Stimulated activated CD8-positive, alpha-beta memory T cell treated with anti-CD3 and anti-CD28 coated beads, Interleukin-4, amount 100 ng/mL, for 4 hours (primary cell): ENCODE data around the gene DGKI.

Experiments used
- DNase-seq, 2 donors: peaks; one replicate each; pipeline ENCODE4 v3.0.0-alpha.2; 2020; ENCODE audit warnings: low read depth in 2 of 2, low spot score in 1 of 2

DGKI gene

DNA sequence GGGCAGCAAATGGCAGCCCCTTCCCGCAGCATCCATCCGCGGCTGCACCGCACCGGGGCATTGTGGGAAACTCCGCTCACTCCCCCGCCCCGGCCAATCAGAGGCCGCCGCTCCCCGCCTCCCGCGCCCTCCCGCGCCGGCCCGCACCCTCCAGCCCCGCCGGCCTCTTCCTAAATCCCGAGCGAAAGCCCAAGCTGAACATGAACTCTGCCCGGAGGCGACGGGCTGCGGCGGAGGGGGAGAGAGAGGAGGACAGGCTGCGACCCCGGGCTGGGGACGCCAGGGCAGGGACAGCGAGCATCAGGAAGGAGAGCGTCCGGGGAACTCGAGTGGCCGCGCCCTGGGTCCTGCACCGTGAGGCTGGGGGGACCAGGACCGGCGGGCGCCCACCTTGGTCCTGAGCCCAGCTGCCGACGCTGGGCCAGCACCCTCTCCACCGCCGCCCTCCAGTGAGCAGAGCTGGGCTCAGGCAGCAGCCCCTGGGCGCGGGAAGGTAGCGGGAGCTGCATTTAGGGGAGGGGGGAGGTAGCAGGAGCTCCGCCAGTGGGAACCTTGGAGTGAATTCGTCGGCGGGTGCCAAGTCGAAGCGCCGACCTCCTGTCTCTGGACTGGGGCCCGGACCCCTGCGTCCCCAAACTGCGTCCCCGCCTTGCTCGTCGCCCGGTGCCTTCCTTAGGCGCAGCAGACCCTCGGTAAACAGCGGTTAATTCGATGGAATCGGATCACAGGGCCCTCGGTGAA, at the start of gene DGKI:
Gene DGKI (minus strand): TSS at position 148 of the 741 bp plus-strand sequence.
- no peak for DNase-seq

- no peak for DNase-seq
These were observed 48.8 kb upstream of the DGKI start for GRCh38 chr7:137895301-137896221.

DNA sequence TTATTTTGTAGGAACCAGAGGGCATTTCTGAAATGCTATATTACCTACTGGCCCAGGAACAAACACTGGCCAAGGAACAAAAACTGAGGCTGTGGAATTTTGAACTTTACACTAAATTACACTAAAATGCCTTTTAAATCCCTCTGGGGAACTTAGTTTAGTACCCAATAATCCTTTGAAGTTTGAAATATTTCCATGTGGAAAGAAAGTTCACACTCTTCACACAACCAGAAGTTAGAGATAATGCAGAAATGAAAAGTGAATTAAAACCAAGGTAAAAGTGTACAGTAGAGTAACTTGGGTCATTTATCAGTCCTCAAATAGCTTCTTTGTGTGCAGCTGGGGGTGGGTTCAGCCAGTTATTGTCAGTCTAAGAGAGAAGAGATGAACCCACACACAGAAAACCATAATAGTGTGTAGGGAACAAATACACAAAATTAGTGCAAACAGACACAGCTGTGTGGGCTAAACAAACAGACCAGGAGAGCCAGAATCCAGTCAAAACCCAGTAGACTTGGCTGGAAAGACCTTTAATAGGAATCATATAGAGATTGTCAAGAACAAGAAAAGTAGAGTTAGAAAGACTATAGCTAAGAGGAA, 46.5 kb upstream of the DGKI start:
- DNase-seq = no peak

- DNase-seq = no peak
These were observed 44.4 kb upstream of the DGKI start for GRCh38 chr7:137891016-137891655.

GRCh38 chr7:137890449-137890921, 43.7 kb upstream of the DGKI start:
- no peak for DNase-seq

DNA sequence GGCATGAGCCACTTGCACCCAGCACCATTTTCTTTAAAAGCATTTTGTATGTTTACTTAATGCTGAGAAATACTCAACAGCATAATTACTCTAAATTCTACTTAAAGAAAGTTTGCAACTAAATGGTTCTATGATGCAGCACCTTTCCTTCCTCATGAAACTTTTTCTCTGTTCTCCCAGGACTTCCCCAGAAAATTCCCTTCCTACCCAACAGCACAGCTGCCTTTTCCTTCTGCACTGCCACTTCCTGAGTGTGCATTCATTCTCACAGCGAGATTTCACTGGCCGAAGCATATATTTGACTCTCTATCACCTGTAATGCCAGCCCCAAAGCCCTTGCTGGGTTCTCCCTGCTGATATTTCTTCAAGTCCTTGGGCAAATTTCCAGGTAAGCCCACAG, 41.5 kb upstream of the DGKI start:
- no peak for DNase-seq

DNA sequence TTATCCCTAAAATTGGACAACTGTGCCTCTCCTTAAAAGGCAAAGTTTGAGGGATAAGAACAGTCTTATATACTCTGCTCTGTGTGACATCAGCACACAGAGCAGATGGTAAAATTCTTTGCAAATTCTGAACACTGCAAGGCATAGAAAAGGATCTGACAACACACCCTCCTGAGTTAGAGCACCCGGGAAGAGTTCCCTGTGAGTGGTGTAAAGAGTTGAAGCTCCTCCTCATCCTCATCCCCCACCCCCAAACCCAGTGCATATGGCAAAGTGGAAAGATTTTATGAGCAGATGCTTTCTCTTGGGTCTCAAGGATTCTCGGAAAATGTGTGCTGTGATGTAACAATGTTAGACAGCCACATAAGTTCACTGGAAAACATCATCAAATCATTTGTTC, 40.0 kb upstream of the DGKI start:
- DNase-seq = no peak

DNA sequence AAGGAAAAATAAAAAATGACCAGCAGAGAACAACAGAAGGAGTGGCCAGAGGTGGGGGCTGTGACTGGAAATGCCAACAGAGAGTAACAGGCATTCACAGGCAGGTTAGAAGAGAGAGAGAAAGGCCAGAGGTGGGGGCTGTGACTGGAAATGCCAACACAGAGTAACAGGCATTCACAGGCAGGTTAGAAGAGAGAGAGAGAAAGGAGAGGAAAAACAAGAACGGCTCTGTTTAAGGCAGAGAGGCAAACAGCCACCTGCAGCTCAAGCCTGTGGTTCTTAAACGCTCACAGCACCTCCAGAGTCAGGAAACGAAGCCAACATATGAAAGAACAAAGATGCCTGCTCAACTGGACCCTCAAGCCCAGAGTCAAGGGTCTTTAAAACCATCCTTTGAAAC, 39.5 kb upstream of the DGKI start:
- DNase-seq = no peak

DNA sequence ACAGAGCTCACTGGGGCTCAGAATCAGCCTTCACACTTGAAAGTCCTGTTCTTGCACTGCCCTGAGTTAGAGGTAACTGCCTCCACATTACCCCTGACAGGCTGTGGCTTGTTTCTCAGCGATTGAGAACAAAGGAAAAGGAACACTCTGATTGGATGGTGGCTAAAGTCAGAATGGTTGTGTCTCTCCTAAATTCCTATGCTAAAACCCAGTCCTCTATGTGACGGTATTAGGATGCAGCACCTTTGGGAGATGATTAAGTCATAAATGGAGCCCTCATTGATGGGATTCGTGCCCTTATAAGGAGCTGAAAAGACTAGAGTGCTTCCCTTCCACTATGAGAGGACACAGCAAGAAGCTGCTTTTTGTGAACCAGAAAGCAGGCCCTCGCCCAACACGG, 38.9 kb upstream of the DGKI start:
- no peak for DNase-seq

DNA sequence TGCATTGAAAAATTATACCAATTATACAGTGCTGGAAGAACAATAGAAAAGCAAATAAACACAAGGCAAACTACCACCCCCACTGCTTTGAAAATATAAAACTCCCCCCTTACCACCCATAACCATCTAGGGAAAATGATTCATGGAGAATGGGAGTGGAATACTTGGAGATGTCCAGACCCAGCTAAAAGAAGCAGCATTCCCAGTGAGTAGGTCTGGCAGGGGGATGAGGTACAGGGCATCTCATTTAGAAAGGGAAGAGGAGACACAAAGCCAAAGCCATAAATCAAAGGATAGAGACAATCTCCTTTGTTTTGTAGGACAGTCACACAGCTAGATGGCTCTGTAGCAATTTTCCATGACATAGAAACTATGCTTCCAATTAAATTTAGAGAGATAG, 36.0 kb upstream of the DGKI start:
- DNase-seq = no peak

GRCh38 chr7:137882261-137882668, 35.5 kb upstream of the DGKI start:
- no peak for DNase-seq

DNA sequence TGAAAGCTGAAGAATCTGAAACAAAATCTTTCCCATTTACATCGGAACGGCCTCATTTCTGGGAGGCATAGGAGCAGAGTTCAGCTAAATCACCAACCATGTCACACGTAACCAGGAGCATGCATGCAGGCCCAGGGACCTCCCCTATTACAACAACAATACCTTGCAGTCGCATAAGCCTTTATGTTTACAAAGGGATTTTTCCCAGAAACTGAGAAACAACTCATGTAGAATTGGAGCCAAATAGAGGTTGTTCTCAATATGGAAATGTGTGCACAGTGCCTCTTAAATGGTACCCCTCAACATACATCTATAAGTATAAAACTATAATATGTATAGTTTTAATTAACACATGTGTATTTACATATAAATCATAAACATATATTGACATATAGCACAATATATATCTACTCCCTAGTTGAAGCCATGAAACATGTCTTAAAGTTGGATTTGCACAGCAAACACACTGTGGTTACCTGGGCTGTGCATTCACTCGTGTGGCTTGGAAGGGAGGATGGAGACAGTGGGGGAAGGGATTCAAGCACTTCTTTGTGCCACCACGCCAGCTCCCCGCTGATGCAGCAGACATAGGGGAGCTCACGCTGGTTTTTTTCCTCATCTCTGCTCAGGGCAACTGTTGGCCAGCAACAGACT, 35.0 kb upstream of the DGKI start:
- DNase-seq = no peak

DNA sequence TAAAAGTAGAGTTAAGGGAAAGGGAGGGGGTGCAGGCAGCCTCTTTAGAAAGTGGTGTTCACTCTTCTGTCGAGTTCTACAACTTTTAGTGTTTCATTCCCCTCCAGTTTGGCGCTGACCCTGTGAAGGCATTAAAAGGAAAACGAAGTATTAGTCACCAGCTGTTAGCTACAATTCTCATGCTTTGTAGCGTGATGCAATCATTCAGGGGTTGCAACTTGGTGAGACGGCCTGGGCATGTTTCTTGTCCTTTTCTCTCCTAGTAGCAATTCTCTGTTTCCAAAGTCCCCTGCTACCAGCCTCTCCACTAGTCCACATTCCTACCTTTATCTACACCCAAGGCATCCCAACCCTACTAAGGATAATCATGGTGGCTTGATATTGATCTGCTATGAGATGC, 33.7 kb upstream of the DGKI start:
- DNase-seq = no peak

- no peak for DNase-seq
These were observed 32.8 kb upstream of the DGKI start for GRCh38 chr7:137879357-137880158.

DNA sequence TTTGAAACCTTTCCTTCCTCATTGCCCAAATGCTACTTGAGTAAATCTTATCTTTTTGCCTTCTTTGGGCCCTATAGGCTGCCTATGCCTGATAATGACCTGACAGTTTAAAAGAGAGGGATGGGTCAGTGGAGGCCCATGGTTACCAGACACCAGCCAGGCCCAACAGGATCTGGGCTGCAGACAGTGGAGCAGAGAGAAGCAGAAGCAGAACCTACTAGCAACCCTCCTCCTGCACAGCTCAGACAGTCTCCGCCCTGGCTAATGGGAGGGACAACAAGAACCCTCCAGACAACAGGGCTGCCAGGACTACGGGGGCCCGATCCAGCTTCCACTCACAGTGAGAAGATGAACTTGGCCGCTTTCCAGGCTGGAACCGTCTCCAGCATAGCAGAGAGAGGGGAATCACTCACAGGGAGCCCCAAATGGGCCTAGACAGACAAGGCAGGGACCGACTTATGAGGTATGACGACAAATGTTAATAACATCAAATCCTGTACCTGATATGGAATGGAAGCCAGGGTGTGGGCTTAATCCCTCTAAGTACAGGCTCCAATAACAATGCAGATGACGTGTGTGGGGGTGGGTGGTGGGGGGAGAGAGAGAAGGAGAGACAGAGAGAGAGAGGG, 31.7 kb upstream of the DGKI start:
- DNase-seq = no peak

DNA sequence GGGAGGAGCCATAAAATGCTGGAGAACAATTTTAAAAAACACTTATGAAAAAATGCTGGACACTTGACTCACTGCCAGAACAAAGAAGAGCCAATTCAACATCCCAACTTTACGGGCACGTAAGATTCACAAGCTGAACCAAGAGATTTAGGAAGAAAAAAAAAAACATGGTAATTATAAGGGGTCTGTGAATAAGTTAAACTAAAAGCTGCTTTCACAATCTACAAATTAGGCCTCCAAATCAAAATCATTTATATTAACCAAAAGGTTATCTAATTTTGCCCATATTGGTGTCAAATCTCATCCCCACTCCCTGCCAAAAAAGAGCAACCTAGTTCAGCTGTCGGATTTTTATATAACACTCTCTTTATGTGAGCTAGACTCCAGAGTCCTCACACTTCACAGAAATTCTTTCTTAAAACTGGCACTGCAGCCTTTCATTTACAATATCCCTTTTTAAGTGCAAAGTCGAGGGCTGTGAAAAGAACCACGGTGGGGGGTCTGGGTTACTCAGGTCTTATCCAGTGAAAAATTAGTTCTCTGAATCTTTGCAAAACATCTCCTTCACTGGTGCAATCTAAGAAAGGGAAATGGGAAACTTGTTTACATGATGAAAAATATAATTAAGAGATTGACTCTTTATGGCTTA, 30.4 kb upstream of the DGKI start:
- DNase-seq = no peak

DNA sequence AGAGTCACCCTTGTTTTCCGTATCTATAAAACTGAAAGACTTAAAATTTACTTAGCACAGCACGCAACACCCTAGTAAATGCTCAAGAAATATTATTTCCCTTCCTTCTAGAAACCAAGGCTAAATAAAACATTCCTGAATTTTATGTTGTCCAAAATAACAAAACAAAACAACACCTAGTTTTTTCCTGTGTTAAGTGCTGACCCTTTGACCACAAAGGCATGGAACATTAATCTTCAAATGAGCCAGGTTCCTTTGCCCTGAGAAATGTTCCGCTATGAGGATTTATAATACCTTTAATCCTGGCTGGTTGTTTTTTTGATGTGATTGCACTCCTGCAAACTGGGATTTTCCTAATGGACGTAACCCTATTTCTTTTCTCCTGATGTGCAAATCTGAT, 29.0 kb upstream of the DGKI start:
- no peak for DNase-seq

- DNase-seq = no peak
These were observed 27.4 kb upstream of the DGKI start for GRCh38 chr7:137873979-137874777.
